HG03039 (cell line): ENCODE data around the gene VEPH1.

Source experiments
- ATAC-seq: cut with Tn5 transposase; IDR thresholded peaks from one replicate; pipeline ENCODE4 v1.9.1; 2021; ENCODE audit warnings: mild to moderate bottlenecking, moderate library complexity; ENCODE audit not compliant: unreplicated experiment

The VEPH1 gene

DNA sequence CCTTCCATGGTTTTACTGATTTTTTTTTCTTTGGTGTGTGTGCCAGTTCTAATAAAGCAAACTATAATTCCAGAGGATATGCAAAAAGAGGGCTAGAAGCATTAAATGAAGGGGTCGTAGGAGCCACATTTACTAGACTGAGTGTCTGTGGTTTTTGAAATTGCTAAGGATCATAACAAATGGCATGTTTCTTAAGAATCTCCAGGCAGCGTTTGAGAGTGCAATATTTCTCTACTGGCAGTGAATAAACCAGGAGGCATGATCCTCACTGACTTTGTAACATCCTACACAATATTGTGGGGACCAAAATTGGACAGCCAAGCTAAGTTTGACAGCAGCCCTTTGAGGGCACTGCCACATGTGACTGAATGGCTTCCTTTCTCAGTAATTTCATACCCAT is 227.4 kb downstream of the VEPH1 start:
- ATAC-seq: no peak

DNA sequence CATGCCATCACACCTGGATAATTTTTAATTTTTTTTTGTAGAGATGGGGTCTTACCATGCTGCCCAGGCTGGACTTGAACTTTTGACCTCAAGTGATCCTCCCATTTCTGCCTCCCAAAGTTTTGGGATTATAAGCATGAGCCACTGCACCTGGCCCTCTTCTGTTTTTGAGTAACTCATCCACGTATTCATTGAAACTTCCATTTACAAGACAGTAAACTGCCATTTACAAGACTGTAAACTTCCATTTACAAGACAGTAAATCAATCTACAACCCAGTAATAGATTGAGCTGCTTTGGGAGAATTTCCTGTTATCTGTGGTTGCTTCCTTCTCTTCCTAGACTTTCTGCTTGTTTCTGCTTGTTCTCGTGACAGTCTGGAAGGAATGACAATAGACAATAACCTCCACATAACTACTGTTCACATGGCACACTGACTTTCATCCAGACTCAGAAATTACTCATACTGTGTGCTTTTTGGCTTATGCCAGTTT is 228.5 kb downstream of the VEPH1 start:
- no peak for ATAC-seq

DNA sequence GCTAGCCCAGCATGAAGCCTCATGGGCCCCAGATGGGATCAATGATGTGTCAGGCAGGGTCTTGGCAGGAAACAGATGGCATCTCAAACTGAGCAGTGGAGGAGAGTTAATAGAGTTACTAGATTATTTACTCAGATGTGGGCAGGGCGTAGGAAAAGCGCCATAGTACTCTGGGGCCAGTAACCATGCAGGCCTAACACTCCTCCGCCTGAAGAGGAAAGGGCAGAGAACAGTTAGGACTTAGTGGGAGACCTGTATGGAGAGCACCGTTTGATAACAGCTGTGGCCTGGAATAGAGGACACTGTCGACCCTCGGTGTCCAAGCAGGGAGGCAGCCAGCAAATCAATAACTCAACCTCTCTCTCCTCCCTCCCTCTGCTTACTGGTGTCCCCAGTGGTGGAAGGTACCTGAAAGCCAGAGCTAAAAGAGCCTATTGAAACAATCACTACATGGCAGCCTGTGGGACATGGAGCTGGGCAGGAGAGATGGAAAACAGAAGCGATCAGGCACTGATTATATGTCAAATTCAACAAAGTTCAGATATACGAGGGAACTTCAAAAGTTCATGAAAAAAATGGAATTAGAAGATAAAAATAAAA is 231.8 kb downstream of the VEPH1 start:
- ATAC-seq: no peak

DNA sequence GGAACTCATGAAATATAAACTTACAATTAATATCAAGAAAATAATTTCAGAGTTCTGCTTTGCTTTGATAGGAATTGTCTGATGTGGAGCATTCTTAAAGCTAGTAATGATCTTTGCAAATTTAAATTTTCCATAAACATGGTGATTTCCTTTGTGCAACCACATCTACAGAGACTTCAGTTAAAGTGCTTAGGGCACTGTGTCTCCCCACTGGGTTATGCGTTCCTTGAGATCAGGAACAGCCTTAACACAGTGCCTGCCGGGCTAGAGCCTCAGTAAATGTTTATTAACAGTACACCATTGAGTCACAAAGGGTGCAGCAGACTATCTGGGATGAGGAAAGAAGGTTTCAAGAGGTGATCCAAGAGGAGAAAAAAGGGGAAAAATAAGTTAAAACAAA is 235.2 kb downstream of the VEPH1 start:
- no peak for ATAC-seq

DNA sequence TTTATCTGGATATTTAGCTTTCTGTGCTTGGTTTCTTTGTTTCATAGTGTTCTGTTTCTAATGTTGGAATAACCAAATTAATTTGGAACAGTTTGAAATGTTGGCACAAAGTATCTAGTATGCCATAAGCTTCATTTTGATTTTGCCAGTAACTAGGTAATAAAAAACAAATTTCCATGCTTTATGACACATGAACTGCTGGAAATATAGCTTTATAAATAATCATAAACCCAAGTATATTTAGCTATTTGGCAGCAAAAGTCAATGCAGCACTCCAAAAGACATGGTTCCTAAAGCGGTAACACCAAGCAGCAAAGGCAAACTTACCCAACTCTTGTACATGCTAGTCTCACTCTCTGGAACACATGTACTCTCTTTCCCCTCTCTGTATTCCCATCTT is 237.3 kb downstream of the VEPH1 start:
- ATAC-seq: no peak

DNA sequence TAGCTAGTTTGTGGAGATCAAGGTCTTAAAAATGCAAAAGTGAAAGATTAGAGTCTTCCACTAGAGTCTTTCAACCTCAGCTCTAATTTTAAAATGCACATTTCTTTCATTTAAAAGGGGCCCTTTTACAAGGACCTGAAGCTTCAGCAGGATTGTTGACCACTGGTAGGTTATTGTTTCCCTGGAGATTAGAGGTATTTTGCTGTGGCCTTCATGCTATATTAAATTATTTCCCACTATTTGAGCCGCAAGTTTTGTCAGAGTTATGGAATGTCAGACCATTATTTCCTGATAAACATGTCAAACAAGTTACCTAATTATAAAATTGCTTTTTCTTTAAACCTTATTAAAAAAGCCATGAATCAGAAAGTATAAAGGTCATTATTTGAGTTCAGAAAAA is 240.2 kb downstream of the VEPH1 start:
- ATAC-seq: no peak

DNA sequence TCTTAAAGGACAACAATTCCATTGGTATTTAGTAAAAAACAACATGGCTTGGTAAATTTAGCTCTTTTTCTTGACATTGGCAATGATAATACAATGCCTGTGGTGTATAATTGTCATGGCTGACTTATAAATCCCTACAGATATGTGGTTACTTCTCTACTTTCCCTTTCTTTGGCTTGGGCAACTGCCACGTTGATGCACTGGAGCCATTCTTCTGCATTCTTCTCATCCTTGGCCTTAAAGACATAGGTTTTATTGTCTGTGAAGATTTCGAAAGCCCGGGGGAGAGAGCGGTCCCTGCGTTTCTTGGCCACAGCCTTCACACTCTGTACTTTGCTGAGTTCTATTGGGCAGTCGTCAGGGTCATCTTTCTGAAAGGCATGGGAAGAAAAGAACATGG is 242.2 kb downstream of the VEPH1 start:
- ATAC-seq: no peak

DNA sequence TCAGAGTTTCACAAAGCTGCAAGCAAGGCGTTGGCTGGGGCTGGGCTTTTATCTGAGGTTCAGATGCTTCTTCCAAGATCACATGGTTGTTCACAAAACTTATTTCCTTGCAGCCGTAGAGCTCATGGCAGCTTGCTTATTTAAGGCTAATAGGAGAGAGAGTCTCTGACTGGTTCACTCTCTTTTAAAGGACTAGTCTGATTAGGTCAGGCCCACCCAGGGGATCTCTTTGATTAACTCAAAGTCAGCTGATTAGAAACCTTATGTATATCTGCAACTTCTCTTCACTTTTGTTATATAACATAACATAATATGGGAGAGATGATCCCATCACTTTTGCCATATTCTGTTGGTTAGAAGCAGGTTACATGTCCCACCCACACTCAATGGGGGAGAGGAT is 243.4 kb downstream of the VEPH1 start:
- ATAC-seq: no peak

DNA sequence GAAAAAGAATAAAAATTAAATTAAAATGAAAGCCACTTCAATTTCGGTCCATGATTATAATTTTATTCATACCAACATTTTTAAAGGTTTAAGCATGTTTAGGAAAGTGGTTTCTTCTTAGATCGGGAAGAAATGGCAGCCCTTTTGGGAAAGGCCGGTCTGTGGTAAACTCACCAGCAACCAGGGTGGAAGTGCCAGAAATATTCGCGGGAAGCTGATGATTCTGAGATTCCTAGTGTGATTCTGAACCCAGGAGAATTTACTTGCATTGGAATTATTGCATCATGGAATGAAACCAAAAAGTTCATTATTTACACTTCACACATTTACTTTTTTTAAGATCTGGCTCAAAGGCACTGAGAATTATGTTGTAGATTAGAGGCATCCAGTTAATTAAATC is 246.1 kb downstream of the VEPH1 start:
- no peak for ATAC-seq

DNA sequence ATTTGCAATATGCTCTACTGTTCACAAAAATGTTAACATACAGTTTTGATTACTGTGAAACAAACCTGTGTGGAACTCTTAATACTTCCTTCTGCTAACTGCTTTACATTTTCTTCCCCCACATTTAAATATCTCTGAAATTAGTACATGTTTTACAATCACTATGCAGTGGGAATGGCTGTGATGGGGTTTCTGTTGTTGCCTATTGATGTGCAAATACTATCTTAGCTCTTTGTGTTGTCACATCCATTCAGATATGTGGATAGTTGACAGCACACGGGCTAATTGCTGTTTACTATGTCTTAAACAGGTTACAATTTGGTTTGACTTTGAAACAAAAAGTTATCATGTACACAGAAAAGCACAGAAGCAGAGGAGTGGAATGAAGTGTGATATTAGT is 247.4 kb downstream of the VEPH1 start:
- no peak for ATAC-seq

DNA sequence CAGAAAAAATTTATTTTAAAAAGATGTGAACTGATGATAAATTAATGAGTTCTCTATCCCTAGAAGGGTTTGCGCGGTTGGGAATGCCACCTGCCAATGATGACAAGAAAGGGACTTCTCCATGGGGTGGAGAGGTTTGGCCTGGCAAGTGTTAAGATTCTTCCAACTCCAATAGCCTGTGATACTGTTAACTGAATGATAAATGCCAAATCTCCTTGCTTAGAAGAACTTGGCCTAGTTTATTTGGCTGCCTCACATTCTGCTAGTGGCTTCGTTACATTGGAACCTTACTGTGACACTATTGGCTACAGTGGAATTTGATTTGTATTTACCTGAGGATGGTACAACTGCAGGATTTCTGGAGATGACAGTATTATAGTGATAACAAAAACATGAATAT is 251.5 kb downstream of the VEPH1 start:
- no peak for ATAC-seq

DNA sequence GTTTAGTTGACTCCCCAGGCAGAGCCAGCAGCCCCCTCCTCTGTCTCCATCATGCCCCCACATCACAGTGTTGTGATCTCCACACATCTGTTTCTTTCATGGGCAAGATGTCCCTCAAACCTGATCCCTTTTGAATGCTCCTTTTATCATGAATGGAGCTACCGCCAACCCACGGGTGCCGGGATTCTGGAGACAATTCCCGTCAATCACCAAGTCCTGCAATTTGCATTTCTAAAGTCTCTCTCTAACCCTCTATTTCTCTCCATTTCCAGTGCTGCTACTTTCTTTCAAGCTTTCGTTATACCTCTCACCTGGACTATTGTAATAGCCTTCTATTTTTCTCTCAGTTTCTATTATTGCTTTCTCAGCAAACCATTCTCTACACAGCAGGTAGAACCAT is 253.6 kb downstream of the VEPH1 start:
- ATAC-seq: no peak

DNA sequence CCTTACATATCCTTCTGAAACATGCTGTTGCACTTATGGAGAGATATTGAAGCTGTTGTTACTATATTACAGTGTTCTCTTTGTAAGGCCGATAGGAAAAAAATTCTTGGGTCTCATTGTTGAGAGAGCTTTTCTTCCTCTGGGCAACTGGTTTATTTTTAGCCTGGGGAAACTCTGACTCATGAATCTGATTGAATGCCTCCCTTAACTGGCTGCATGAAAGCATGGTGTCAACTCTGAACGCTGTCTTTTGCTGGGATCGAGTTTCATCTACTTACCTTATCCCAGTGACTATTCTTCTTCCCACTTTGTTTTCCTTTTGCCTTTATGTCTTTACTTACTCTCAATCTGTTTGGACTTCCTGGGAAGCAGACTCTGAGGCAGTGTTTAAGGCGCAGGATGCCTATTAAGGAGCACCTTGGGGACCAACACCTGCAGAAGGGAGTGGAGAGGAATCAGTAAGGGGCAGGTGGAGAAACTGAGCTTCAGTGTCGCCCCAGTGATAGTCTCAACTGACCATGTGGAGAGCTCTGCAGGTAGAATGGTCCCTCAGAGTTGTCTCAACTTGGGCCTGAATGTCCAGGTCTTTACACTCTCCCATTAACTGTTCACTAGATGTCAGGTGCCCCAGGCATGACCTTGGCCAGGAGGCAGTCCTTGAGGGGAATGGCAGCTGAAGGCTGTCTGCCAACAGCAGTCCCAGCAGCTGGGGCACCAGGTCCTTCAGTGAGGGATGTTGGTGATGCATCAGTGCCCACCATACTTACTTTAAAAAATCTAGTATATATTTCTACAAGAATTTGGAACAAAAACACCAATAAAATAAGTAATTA is 254.4 kb downstream of the VEPH1 start:
- no peak for ATAC-seq

DNA sequence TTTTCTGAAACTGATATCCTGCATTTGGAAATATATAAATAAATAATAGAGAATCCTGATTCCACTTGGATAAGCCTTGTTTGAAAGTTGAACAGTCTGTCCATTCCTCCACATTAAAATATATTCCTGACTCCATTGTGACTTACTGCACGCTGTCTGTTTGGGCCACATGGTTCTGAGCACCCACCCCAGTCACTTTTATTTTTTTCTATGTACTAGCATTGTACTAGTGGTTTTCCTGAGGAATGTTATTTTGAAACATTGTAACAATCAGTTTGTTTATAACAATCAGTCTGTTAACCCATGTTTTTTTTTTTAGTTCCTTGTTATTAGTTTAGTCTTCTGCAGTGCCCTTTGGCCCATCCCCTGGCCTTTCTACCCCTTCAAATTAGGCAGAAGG is 255.8 kb downstream of the VEPH1 start:
- ATAC-seq: no peak

DNA sequence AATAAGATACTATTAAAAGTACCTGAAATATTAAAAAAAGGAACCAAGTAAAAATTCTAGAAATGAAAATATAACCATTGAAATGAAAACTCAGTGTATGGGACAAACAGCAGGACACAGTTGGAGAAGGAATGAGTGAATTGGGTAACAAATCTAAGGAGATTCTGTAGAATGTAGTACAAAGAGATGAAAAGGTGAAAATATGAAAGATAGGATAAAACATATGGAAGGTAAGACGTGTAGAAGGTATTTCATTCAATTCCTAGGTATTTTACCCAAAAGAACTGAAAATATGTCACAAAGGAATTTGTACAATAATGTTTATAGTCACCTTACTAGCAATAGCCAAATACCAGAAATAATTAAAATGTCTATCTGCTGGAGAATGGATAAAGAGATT is 260.4 kb downstream of the VEPH1 start:
- ATAC-seq: no peak

DNA sequence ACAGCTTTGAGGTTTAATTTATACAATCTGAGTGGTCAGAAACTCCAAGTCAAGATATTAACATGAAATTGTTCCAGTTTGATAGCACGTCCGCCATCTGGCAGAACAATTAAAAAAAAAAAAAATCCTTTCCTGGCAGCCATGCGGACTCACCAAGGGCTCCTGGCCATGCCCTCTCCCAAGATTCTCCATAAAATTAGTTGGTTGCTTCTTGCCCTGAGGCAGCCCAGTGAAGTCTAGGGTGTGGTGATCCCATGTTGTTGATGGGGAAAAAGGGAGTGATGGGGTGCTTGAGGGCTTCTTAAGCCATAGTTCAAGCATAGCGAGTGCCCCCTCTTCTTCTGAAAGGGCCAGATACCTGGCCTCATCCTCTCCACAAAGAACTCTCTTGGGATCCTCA is 261.6 kb downstream of the VEPH1 start:
- no peak for ATAC-seq

DNA sequence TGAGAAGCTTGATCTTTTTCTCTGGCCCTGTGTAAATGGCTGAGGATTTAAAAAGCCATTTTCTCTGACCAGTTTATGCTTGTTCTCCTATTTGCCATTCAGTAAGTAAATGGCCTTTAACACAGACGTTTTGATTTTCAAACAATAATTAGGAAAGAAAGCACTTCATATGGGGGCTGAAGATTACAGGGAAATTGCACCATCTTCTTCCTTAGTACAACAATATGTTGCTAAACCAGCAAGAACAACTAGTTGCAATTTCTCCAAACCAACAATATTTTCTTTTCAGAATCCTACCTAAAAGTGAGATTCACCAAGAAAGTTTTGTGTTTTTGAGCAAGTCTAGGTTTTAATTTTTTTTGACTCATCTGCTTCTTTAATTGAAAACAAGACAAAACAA is 262.8 kb downstream of the VEPH1 start:
- no peak for ATAC-seq

DNA sequence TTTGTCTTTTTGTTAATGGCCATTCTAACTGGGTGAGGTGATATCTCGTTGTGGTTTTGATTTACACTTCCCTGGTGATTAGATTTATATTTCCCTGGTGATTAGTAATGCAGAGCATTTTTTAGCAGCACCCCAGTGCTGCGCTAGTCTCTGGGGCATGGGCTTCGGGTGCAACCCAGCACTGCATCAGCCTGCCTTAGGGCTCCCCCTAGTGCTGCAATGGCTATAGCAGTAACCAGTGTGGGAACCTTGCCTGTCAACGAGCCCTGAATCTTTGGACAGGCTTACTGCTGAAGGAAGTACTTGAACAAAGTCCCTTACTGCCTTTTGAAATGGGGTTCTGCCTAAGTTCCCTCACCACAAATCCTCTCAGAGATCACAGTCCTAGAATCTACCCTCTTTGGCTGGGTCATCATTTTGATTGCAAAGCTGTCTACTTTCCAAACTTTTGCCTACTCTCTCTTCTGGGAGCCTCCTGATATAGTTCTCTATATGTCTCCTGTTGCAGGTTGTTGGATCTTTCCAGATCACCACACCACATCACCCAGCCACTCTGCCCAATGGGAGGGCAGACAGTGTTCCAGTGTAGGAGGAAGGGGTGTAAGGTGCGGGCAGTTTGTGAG is 264.0 kb downstream of the VEPH1 start:
- peak; percentile 100 for ATAC-seq

DNA sequence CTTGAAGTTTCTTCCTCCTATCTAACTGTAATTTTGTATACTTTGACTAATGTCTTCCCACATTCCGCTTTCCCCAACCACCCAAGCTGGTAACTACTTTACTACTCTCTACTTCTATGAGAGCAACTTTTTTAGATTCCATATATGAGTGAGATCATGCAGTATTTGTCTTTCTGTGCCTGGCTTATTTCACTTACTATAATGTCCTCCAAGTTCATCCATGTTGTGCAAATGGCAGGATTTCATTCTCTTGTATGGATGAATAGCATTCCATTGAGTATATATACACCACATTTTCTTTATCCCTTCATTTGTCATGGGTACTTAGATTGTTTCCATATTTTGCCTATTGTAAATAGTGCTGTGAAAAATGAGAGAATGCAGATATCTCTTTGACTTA is 264.8 kb downstream of the VEPH1 start:
- ATAC-seq: no peak

DNA sequence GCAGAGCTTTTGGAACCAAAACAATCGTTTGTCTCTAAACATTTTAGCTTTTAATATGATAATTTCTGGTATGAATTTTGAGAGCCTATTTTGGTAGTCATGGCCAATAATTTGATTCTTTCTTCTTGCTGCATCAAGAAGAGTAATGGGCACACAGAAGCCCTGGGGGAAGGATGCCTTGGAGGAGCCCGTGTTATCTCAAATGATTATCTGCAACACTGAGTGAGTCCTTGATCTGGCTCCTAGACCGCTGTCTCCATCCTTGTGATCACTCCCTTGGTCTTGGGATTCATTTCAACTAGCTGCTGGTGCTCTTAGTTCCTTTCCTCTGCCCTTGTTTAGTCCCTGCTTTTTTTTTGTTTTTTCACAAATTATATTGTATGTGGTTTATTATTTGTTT is 265.3 kb downstream of the VEPH1 start:
- ATAC-seq: no peak

DNA sequence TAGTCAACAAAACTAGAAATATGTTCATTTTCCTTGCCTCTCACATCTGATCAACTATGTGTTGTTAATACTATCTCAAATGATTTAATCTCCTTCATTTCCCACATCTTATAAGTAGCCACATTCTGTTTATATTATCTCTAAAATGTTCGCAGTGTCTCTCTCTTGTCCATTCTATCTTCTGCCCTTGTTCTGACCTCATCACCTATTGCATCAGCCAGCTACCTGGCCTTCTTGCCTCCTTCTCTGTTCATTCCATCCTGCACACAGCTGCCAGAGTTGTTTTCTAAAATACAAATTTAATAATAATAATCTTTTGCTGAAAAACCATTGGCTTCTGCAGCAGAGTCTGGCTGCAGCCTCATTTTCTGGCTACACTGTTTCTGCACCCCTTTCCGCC is 267.9 kb downstream of the VEPH1 start:
- ATAC-seq: no peak

DNA sequence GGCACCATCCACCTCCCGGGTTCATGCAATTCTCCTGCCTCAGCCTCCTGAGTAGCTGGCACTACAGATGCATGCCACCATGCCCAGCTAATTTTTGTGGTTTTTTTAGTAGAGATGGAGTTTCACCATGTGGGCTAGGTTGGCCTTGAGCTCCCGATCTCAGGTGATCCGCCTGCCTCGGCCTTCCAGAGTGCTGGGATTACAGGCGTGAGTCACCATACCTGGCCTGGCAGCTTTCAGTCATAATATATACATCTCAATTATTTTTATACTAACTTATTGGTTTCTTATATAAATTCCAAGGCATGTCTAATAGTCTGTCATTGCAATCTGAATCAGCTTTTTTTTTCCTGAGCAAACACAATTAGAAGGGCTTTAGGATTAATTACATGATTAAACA is 269.3 kb downstream of the VEPH1 start:
- no peak for ATAC-seq
